Epithelial cell of proximal tubule (primary cell): Measurements from ENCODE around the gene TMEM33. TPM values are rescaled to one million over a fixed set of nuclear protein-coding genes. Genes with fewer than 3 reads are reported as not detected.

Source experiments
- DNase-seq: peaks from one replicate; pipeline ENCODE4 v3.0.0-alpha.2; 2011; ENCODE audit warnings: low read depth
- H3K4me3 ChIP-seq: 2 replicates; pipeline ENCODE4 v1.5.1; 2011; ENCODE audit warnings: low read depth, mild to moderate bottlenecking, low read length
- total RNA-seq: library from RNA; depleted of rRNA; stranded (reverse); fragments of >200 nt; gene quantifications from 2 replicates; pipeline ENCODE4 v1.2.3, GENCODE V29; 2015
- TF ChIP-seq, protein P1 (sequence below): conservative IDR thresholded peaks from 2 replicates; pipeline ENCODE4 v1.5.1; 2012; ENCODE audit warnings: low read depth, mild to moderate bottlenecking, low read length

Gene TMEM33
- total RNA-seq, 1 donor from 2014 or later = 43.2 TPM

DNA sequence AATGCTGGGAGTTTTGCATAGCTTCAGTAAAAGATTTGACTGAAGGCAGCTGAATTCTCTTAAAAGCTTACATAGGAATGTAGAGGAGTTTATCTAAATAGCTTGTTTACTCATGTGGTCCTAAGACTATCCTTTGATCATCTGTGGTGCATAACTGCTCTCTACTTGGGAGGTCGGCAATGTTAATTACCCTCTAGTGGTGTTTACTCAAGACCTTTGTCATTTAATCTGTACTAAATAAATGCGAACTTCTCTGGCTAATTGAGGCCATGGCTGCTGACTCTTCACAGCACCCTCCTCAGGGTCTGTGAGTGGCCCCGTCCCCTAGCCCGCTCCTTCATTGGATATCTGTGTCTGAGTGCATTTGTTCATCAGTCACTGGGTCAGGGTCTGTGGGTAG lies 13.8 kb upstream of the TMEM33 start:
- TF ChIP-seq, protein P1, sequence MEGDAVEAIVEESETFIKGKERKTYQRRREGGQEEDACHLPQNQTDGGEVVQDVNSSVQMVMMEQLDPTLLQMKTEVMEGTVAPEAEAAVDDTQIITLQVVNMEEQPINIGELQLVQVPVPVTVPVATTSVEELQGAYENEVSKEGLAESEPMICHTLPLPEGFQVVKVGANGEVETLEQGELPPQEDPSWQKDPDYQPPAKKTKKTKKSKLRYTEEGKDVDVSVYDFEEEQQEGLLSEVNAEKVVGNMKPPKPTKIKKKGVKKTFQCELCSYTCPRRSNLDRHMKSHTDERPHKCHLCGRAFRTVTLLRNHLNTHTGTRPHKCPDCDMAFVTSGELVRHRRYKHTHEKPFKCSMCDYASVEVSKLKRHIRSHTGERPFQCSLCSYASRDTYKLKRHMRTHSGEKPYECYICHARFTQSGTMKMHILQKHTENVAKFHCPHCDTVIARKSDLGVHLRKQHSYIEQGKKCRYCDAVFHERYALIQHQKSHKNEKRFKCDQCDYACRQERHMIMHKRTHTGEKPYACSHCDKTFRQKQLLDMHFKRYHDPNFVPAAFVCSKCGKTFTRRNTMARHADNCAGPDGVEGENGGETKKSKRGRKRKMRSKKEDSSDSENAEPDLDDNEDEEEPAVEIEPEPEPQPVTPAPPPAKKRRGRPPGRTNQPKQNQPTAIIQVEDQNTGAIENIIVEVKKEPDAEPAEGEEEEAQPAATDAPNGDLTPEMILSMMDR = no peak
- DNase-seq = no peak
- H3K4me3 ChIP-seq = no peak overlapping the region

DNA sequence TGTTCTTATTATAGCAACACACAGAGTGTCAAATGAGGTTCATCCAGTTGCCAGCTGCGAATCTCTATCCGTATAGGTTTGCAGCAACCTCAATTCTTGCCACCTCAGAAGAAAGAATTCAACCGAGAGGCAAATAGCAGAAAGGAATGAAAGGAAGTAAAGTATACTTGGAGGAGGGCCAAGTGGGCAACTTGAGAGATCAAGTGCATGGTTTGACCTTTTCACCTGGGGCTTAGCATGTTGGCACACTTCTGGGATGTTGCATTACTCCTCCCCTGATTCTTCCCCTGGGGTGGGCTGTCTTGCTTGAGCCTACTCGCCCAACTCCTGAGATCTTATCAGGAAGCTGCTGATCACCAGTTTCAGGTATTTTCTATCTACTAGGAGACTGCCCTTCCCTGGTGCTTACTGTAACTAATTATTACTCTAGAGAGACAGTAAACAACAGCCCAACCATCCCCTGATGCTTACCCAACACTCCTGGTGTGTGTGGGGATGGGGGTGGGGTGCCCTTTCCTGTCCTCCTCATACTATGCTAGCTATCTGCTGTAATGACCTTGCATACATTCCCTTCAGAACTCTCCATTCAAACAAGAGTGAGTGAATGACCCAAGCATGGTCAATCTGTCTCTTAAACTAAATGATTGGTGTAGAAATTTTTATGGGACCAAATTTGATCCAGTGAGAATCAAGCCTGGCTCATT lies 7.3 kb upstream of the TMEM33 start:
- TF ChIP-seq, protein P1 = no peak
- no peak for DNase-seq
- H3K4me3 ChIP-seq = no peak overlapping the region

DNA sequence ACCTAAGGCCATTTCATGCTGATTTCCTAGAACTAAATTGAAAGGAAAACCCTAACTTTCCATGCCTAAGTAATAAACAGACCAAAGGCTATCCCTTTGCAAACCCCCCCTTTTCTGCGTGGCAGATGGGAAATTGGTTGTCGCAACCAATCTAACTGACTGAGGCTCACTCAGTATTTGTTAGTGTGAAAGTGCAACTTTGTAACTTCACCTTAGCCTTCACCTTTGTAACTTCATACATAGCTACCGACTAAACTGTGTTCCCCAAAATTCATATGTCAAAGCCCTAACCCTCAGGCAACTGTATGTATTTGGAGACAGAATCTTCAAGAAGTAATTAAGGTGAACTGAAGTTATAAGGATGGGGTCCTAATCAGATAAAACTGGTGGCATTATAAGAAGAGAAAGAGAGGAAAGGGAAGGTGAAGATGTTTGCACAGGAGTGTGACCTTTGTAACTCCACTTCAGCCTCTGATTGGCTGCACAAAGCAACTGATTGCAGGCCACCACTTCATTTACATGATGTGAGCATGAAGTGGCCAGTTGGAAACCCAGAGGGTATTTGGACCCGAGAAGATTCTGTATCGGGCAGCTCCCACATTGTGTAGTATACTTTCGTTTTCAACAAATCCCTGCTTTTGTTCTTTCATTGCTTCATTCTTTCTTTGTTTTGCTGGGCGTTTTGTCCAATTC lies 4.9 kb upstream of the TMEM33 start:
- H3K4me3 ChIP-seq = no peak overlapping the region
- no peak for DNase-seq
- TF ChIP-seq, protein P1 = no peak

DNA sequence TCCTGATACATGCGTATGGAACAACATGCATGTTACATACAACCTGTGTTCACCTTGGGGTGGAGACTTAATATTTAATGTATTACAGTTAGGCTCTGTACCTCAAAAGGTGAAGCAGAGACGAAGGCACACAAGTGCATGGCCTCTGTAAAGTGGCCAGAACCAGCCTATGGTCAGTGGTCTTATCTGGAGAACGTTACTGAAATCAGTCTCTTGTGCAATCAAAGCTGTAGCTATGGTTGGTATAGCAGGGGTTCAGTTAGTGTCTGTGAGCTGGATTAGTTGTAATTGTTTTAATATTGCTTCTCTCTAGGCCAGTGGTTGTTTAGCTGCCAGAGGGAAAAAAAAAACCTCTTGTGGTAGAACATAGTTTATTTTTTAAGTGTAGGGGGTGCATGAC lies 2.2 kb upstream of the TMEM33 start:
- TF ChIP-seq, protein P1 = no peak
- DNase-seq = no peak
- H3K4me3 ChIP-seq = no peak overlapping the region

DNA sequence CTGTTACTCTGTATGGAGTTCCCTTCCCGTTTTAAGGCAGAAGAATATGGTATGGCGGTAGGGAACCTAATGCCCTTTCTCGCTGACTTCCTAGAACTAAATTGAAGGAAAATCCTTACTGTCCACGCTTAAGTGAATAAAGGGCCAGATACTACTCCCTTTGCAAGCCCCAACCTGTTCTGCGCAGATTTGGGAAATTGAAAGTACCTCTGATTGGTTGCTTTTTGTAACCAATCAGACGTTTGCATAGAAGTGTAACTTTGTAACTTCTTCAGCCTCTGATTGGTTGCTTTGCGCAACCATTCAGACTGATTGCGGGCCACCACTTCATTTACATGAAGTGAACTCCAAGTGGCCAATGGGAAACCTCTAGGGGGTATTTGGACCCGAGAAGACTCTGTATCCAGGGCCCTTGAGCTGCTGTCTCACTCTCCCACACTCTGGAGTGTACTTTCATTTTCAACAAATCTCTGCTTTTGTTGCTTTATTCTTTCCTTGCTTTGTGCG lies 1.2 kb upstream of the TMEM33 start:
- no peak overlapping the region for H3K4me3 ChIP-seq
- no peak for DNase-seq
- TF ChIP-seq, protein P1 = no peak

DNA sequence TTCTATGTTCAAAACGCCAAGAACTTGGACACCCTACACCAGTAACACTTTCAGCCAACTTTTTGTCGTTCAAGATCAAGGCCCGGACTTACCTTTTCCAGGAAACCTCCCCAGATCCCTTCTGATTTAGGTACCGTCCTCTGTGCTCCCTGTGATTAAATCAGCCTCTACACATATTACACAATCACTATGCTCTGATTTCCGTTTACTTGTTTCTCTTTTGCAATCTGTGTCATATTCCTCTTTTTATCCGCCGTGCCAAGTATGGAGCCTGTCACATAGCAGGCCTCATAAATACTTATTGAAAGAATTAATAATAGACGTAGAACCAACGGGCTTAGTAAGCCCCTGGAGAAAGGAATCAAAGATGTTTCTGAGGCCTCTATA lies 722 bp upstream of the TMEM33 start:
- H3K4me3 ChIP-seq = peak overlapping the region; percentile 74
- TF ChIP-seq, protein P1 = no peak
- no peak for DNase-seq
